ENCODE measurements around the gene ZSWIM6.

Gene ZSWIM6

DNA sequence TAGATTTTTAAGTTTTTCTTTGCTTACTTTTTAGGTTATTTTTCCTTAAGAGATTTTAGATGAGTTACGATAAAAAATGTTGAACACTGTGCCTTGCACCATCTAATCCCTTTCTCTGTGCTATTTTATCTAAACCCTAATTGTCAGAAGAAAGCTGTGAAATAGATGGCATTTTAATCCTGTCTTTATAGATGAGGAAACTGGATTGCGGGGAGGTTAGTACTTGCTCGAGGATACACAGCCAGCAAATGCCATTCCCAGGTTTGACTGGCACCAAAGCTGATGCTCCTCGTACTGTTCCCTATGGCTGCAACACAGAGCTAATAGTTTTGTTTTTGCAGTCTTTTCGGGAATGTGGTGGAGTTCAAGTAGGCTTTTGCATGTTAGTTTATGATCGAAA, 82.7 kb downstream of the ZSWIM6 start:
- no peak for TF ChIP-seq CTCF (IDR thresholded peaks at IDR 0.05; ENCODE audit: low read depth, low read length)
- Histone ChIP-seq H3K36me3 (no peaks in the 10 kb centered on the region), H3K9me3 (peaks cover 2% of the 10 kb centered on the region; the same call in 1 of the 2 replicates), H3K4me1 (peaks cover under 1% of the 10 kb centered on the region), H3K27me3 (no peaks in the 10 kb centered on the region), H3K4me3 (ENCODE audit: low read depth, low read length) (no peak overlapping the region)
- DNase-seq = no peak

DNA sequence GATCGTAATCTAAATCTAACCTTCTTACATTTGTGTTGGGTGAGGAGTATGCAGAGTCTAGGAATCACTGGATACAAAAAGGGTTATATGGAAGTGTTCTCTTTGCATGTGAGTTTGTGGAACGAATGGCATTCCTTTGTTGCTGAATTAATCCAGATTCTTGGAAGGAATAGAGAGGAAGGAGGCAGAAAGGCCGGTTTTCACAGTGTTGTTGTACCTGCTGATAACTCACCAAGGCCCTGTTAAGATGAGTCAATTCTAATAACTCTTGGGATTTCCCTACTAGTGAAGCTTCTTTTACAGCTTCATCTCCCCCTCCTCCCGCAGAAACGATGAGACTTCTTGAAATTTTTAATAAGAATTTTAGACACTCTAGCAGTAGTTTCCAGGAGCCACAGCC, 84.0 kb downstream of the ZSWIM6 start:
- Histone ChIP-seq H3K4me1 (peaks cover 3% of the 10 kb centered on the region; the same call in 1 of the 2 replicates), H3K4me3 (ENCODE audit: low read depth, low read length) (no peak overlapping the region), H3K9me3 (peaks cover 2% of the 10 kb centered on the region; the same call in 1 of the 2 replicates), H3K36me3 (no peaks in the 10 kb centered on the region), H3K27me3 (no peaks in the 10 kb centered on the region)
- no peak for DNase-seq
- no peak for TF ChIP-seq CTCF (IDR thresholded peaks at IDR 0.05; ENCODE audit: low read depth, low read length)

DNA sequence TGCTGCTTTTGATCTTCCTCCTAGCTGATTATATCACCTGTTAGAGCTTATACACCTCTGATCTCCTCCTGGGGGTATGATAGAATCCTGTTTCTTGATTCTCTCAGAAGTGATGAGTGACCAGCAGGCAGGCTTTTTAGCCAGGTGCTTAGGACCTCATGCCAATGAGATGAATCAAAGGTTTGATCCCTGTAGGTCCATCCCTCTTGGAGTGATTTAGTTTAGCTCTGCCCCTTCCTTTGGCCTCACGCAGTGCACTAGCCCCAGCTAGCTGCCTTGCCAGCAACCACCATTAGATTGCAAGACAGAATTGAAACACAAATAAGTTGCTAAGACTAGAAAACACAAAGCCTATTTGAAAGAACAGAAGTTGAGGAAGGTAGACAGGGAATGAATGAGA, 84.4 kb downstream of the ZSWIM6 start:
- Histone ChIP-seq H3K4me3 (ENCODE audit: low read depth, low read length) (no peak overlapping the region), H3K4me1 (peaks cover 3% of the 10 kb centered on the region; the same call in 1 of the 2 replicates), H3K9me3 (peaks cover 2% of the 10 kb centered on the region; the same call in 1 of the 2 replicates), H3K36me3 (no peaks in the 10 kb centered on the region), H3K27me3 (no peaks in the 10 kb centered on the region)
- no peak for DNase-seq
- no peak for TF ChIP-seq CTCF (IDR thresholded peaks at IDR 0.05; ENCODE audit: low read depth, low read length)

DNA sequence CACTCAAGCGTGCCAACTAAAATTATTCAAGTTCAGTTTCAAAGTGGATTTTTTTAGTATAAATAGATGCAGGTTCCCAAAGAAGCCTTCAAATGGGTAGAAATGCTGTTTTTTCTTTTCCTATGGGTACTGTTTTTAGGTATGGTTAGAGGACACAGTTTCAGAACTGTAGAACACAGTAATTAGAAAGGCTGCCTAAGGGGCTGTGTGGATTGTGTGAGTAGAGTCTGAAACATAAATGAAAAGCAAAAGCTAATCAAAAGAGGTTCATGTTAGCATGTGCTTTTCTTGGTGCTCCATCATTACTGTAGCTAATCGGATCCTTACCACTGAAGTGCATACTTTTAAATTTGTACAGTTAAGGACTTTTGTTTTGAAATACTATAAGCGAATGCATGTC, 85.3 kb downstream of the ZSWIM6 start:
- no peak overlapping the region for H3K4me3 ChIP-seq (ENCODE audit: low read depth, low read length)
- no peaks in the 10 kb centered on the region for H3K36me3 ChIP-seq
- H3K9me3 ChIP-seq = peaks cover 2% of the 10 kb centered on the region; the same call in 1 of the 2 replicates
- H3K4me1 ChIP-seq = peaks cover 3% of the 10 kb centered on the region; the same call in 1 of the 2 replicates
- H3K27me3 ChIP-seq = no peaks in the 10 kb centered on the region
- no peak for TF ChIP-seq CTCF (IDR thresholded peaks at IDR 0.05; ENCODE audit: low read depth, low read length)
- no peak for DNase-seq

- no peaks in the 10 kb centered on the region for H3K27me3 ChIP-seq
- H3K4me3 ChIP-seq (ENCODE audit: low read depth, low read length) = no peak overlapping the region
- TF ChIP-seq CTCF (IDR thresholded peaks at IDR 0.05; ENCODE audit: low read depth, low read length) = no peak
- no peaks in the 10 kb centered on the region for H3K36me3 ChIP-seq
- DNase-seq = no peak
- peaks cover 2% of the 10 kb centered on the region; the same call in 1 of the 2 replicates for H3K9me3 ChIP-seq
- peaks cover 3% of the 10 kb centered on the region; the same call in 1 of the 2 replicates for H3K4me1 ChIP-seq
Measured at GRCh38 chr5:61417851-61418250, 85.8 kb downstream of the ZSWIM6 start.

GRCh38 chr5:61419106-61419505, 87.0 kb downstream of the ZSWIM6 start:
- H3K4me3 ChIP-seq (ENCODE audit: low read depth, low read length) = no peak overlapping the region
- no peaks in the 10 kb centered on the region for H3K27me3 ChIP-seq
- H3K9me3 ChIP-seq = peaks cover 2% of the 10 kb centered on the region; the same call in 1 of the 2 replicates
- no peaks in the 10 kb centered on the region for H3K36me3 ChIP-seq
- no peak for TF ChIP-seq CTCF (IDR thresholded peaks at IDR 0.05; ENCODE audit: low read depth, low read length)
- peaks cover 3% of the 10 kb centered on the region; the same call in 1 of the 2 replicates for H3K4me1 ChIP-seq
- no peak for DNase-seq

All from BE2C (cell line).